DMS153 treated with DMSO at 0.1 percent for 48 hours (cell line): ENCODE results near the gene ANTXR2.
"Not testable (repeated sequence)": the region's sequence is repeated elsewhere in the genome, so short reads cannot be mapped to it uniquely, and the experiment has no call there.

Experiments
- DNase-seq: peaks from one replicate; lab custom pipeline; 2025; ENCODE audit not compliant: unreplicated experiment; lab: John Stamatoyannopoulos, UW

The ANTXR2 gene

DNA sequence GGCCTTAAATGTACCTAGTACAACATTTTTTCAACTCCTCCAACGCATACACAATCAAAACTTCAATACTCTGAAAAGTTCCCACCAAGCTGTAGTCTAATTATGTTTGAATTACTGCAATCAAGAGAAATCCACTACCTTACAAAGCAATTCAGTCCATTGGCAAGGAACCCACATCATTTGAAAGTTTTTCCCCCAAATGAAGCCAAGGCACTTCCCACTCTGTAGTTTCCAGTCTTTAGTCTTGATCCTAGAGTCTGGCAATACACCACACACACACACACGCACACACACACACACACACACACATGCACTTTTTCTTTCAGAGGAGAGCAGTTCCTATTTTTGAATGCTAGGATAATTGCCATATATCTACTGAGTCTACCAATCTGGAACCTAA, 79.6 kb downstream of the ANTXR2 start:
- no peak for DNase-seq

GRCh38 chr4:79991601-79992000, 81.4 kb downstream of the ANTXR2 start:
- no peak for DNase-seq

GRCh38 chr4:79991100-79991499, 81.9 kb downstream of the ANTXR2 start:
- not testable (repeated sequence) for DNase-seq

GRCh38 chr4:79987401-79987800, 85.6 kb downstream of the ANTXR2 start:
- no peak for DNase-seq

- DNase-seq: no peak
Measured at GRCh38 chr4:79983431-79983830, 89.6 kb downstream of the ANTXR2 start.

GRCh38 chr4:79982601-79983322, 90.3 kb downstream of the ANTXR2 start:
- no peak for DNase-seq

DNA sequence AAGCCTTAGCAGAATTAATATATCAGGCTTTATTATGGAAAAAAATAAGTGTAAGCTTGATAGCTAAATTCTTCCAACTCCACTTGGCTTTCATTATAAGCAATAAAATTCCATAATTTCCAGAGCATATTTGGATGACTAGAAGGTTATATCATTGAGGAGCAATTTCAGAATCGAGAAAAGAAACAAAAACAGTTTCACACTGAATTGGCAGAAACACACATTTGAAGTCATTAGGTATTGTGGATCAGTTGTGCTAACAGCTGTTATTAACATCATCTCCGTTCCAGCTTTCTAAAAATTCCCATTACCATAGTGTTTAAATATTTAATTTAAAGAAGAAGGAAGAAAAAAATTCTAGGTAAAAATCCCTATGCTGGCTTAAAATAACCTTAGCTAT, 92.6 kb downstream of the ANTXR2 start:
- DNase-seq: no peak

DNA sequence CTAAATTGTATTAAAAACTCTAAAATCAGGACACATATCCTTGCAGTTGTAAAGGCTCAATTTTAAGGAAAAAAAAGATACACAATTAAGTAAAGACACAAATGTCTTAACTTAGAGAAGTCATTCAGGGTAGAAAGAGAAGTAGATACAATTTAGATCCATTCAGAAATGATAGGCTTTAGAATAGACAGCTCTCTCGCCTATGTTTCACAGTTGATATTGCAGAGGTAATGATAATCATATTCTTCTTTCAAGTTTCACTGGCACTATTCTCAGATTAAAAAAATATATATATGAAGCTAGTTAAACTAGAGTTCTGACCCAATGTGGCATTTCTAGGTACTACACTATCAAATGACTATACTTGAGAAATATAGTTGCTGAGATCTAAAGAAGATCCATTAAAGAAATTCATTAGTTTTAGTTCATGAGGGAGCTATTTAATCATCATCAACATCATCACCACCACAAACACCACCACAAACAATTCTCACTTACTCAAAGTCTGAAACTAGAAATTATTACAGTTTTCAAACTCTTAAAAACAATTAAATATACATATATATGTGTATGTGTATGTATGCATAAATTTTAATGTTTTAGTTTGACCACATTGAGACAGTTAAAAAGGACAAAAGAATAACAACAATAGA, 93.1 kb downstream of the ANTXR2 start:
- no peak for DNase-seq

DNA sequence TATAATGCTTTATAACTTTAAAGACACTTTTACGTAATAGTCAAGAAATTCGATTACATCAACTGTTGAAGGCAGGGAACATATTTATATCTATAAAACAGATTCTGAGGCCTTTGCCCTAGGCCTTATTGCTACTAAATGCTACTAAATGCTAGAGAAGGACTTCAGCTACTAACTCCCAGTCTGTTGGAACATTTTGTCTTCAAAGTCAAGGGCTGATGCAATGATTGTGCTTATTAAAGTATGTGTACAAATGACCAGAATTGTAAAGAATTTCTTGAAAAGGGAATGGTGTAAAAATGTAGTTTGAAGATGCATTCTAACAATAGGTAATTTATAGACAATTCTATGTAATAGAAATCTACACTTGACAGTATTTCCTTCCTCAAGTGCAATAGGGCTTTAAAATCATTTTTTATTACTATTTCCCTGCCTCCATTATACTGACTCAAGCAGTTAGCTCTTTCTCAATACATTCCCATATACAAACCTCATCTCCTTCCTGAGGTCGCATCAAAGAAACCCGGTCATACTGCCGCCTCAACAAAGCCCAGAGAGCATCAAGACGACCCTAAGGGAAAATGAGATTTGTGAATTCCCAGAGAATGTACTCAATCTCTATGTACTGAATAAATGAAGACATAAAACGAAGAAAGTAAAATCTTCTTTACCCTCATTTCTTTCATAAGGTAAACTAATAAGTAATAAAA, 95.7 kb downstream of the ANTXR2 start:
- DNase-seq: no peak

DNA sequence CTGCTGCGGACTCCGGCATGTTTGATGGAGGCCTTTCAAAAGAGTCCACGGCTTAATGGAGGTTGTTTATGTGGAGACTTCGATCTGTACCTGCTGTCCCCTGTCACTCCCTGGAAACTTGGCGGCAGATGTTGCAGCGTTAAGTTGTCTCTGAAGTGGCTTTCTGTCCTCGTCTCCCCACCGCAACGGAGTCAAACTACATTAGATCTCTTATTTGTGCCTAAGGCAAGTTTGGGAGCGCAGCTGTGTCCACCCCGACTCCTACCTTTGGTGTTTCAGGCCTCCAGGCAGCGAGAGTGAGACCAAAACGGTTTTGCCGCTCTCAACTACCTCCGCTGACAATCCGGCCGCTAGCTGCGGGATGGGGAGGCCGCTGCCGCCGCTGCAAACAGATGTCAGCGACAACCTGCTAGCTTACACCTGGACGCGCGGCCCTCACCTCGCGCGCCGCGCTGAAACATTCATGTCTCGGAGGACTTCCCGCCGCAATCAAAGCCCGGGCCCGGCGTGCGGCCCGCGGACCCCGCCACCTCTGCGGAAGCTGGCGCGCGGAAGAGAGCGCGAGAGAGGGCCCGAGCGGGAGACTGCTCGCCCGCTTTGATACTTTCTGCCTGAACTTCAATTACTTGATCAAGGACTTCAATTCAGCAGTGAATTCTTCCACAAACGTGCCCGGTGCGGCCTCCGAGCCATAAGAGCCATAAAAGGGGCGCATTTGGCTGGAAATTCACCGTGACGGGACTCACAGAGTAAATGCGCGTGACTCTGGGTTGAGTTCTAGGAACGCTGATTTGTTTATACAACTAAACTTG, 108.4 kb downstream of the ANTXR2 start:
- no peak for DNase-seq

DNA sequence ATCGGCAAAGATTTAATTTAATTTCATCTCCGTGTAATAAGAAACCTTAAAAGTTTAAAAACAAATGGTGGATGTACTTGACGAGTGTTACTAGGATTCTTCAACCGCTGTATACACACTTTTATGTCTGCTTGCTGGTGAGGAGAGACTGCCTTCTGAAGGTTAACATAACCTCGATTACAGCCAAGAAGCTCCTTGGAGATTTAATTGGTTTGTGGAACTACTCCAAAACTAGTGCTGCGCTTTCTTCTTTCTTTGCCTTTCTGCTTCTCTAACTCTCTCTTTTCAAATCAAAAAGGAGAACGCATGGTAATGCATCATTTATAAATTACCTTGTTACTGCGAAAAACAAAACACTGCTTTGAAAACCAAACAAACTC, 109.0 kb downstream of the ANTXR2 start:
- no peak for DNase-seq

- no peak for DNase-seq
Measured at GRCh38 chr4:79959652-79960051, 113.4 kb downstream of the ANTXR2 start.

GRCh38 chr4:79958466-79959264, 114.4 kb downstream of the ANTXR2 start:
- no peak for DNase-seq

DNA sequence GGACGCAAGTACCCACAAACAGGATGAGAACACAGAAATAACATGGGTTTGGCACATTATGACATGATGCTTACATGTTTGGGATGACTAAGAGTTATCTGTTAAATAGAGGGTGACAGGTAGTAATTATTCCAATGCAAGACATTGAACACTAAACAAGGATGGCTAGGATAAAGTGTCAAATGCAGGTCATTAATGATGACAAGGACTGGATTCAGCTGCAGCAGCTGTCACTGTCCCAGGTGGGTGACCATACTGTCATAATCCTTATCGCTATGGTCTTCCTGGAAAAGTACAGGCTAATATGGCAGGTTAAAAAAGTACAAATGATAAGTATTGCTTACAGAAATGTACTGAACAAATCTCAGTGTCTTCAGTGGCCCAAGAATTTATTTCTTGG, 123.9 kb downstream of the ANTXR2 start:
- no peak for DNase-seq

DNA sequence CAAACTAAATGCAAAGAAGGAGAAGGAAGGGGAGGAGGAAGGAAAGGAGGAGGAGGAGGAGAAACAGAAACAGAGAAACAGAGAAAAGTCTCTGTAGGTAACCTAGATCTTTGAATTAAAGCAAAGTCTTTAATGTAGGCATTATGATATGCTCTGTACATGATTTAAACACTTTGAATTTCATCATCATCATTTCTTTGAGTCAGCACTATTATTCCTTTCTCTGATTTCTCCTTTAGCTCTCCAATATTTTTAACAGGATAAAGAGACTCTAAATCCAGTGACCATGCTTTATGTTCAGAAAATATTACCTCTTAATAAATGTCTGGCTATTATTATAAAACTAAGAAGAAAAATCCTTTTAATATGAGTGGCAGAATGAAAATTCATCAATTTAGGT, 124.3 kb downstream of the ANTXR2 start:
- no peak for DNase-seq

- no peak for DNase-seq
Measured at GRCh38 chr4:79948261-79948660, 124.8 kb downstream of the ANTXR2 start.

GRCh38 chr4:79947386-79947785, 125.6 kb downstream of the ANTXR2 start:
- DNase-seq: no peak

- DNase-seq: no peak
Measured at GRCh38 chr4:79935274-79935673, 137.8 kb downstream of the ANTXR2 start.

GRCh38 chr4:79934660-79935059, 138.4 kb downstream of the ANTXR2 start:
- no peak for DNase-seq

DNA sequence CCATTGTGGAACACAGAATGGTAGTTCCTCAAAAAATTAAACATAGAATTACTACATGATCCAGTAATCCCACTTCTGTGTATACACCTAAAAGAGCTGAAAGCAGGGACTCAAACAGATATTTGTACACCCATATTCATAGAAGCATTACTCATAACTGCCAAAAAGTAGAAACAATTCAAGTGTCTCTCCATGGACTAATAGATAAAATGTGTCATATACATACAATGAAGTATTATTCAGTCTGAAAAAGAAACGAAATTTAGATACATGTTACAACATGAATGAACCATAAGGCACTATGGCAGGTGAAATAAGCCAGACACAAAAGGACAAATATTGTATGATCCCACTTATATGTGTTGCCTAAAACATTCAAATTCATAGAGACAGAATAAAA, 145.1 kb downstream of the ANTXR2 start:
- DNase-seq: no peak

DNA sequence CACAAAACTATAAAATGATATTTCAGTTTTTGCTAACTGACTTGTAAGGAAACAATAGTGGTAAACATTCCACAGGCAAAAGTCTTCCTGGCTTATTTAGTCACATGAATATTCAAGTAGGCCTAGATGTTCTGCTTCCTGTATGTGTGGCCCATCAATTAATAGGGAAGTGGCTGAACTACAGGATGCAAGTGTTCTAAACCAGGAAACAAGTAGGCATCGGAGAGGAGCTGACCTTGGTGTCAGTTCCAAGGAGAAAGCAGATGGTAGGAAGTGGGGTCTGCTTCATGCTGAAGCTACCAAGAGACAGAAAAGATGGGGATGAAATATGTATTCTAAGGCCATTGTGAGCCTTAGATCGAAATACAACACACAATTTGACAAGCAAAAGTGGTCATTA, 149.7 kb downstream of the ANTXR2 start:
- no peak for DNase-seq
